Liver (tissue), 9 donors: ENCODE results near the gene TBC1D14. TPM values are rescaled to one million over a fixed set of nuclear protein-coding genes. Genes with fewer than 3 reads are reported as not detected.

Experiments used
- DNase-seq: peaks from one replicate; pipeline ENCODE4 v3.0.0-alpha.2; 2017; ENCODE audit warnings: low spot score
- H3K27ac ChIP-seq, 2 donors: one replicate each; pipeline ENCODE4 v1.7.0; 2013; ENCODE audit warnings: inconsistent platforms in 2 of 2, low read length in 2 of 2, control low read depth in 1 of 2, low read depth in 1 of 2, mild to moderate bottlenecking in 1 of 2
- H3K27me3 ChIP-seq, 4 donors: one replicate each; pipeline versions ENCODE4 v1.6.1 to v1.7.0; 2013; ENCODE audit warnings: low read length in 3 of 4, inconsistent platforms in 1 of 4, mild to moderate bottlenecking in 1 of 4, moderate library complexity in 1 of 4; ENCODE audit not compliant: control insufficient read depth in 4 of 4, insufficient read depth in 4 of 4
- H3K36me3 ChIP-seq, 4 donors: one replicate each; pipeline versions ENCODE4 v1.6.1 to v1.7.0; 2013; ENCODE audit warnings: low read length in 3 of 4, mild to moderate bottlenecking in 3 of 4, low read depth in 1 of 4, moderate library complexity in 1 of 4; ENCODE audit not compliant: control insufficient read depth in 4 of 4, insufficient read depth in 3 of 4
- H3K4me1 ChIP-seq, 4 donors: one replicate each; pipeline versions ENCODE4 v1.6.1 to v1.7.0; 2013; ENCODE audit warnings: low read length in 3 of 4, mild to moderate bottlenecking in 3 of 4, moderate library complexity in 1 of 4; ENCODE audit not compliant: control insufficient read depth in 4 of 4, insufficient read depth in 4 of 4
- H3K4me3 ChIP-seq, 3 donors: one replicate each; pipeline versions ENCODE4 v1.6.1 to v1.7.0; 2013; ENCODE audit warnings: low read length in 3 of 3, control low read depth in 1 of 3, low read depth in 1 of 3, mild to moderate bottlenecking in 1 of 3
- H3K9ac ChIP-seq, 2 donors: one replicate each; pipeline ENCODE4 v1.7.0; 2013; ENCODE audit warnings: low read length in 2 of 2, mild to moderate bottlenecking in 2 of 2, moderate library complexity in 2 of 2, control low read depth in 1 of 2, low read depth in 1 of 2
- H3K9me3 ChIP-seq, 4 donors: one replicate each; pipeline versions ENCODE4 v1.6.1 to v1.7.0; 2013; ENCODE audit warnings: low read length in 3 of 4; ENCODE audit not compliant: control insufficient read depth in 4 of 4
- ATF3 ChIP-seq: IDR thresholded peaks from 2 replicates; pipeline ENCODE4 v1.6.1; 2016; ENCODE audit warnings: antibody characterized with exemption
- CTCF ChIP-seq: fragments of 150-350 bp; IDR thresholded peaks from 2 replicates; pipeline ENCODE4 v1.5.1; 2017; ENCODE audit warnings: improper control_type of control experiment, low read depth, low read length; ENCODE audit not compliant: missing input control
- FOXA1 ChIP-seq: IDR thresholded peaks from 2 replicates; pipeline ENCODE4 v1.6.1; 2016; ENCODE audit warnings: antibody characterized with exemption
- FOXA2 ChIP-seq: IDR thresholded peaks from 2 replicates; pipeline ENCODE4 v1.6.1; 2016; ENCODE audit warnings: antibody characterized with exemption
- GABPA ChIP-seq, 2 donors: IDR thresholded peaks in 1 of 2; conservative IDR thresholded peaks in 1 of 2; 2 replicates each; pipeline ENCODE4 v1.6.1; 2016; ENCODE audit warnings: antibody characterized with exemption in 2 of 2, mild to moderate bottlenecking in 1 of 2, moderate library complexity in 1 of 2
- HNF4A ChIP-seq, 2 donors: conservative IDR thresholded peaks; 2 replicates each; pipeline ENCODE4 v1.6.1; 2016; ENCODE audit warnings: antibody characterized with exemption in 2 of 2, mild to moderate bottlenecking in 2 of 2
- HNF4G ChIP-seq: IDR thresholded peaks from 2 replicates; pipeline ENCODE4 v1.6.1; 2016; ENCODE audit warnings: antibody characterized with exemption
- JUND ChIP-seq, 2 donors: IDR thresholded peaks; 2 replicates each; pipeline ENCODE4 v1.6.1; 2016; ENCODE audit warnings: antibody characterized with exemption in 2 of 2
- MAX ChIP-seq: IDR thresholded peaks from 2 replicates; pipeline ENCODE4 v1.6.1; 2016; ENCODE audit warnings: antibody characterized with exemption
- NR2F2 ChIP-seq: IDR thresholded peaks from 2 replicates; pipeline ENCODE4 v1.6.1; 2016; ENCODE audit warnings: antibody characterized with exemption
- RAD21 ChIP-seq, 2 donors: IDR thresholded peaks; 2 replicates each; pipeline ENCODE4 v1.6.1; 2016; ENCODE audit warnings: antibody characterized with exemption in 2 of 2, mild to moderate bottlenecking in 2 of 2
- SP1 ChIP-seq: IDR thresholded peaks from 2 replicates; pipeline ENCODE4 v1.6.1; 2018; ENCODE audit warnings: antibody characterized with exemption, mild to moderate bottlenecking
- TAF1 ChIP-seq: conservative IDR thresholded peaks from 2 replicates; pipeline ENCODE4 v1.6.1; 2016; ENCODE audit warnings: antibody characterized with exemption, mild to moderate bottlenecking
- ZBTB33 ChIP-seq: IDR thresholded peaks from 2 replicates; pipeline ENCODE4 v1.6.1; 2016; ENCODE audit warnings: antibody characterized with exemption
- WGBS: extraction: QIAGEN DNeasy Blood & Tissue Kit; methylation state at CpG from one replicate; pipeline ENCODE4 v1.1.7; 2013; 5-methylcytosine and 5-hydroxymethylcytosine counted together
- polyA plus RNA-seq, 2 donors: library from polyadenylated mRNA; stranded (reverse) in 1 of 2; unstranded in 1 of 2; fragments of 200-250 nt in 1 of 2; fragments of >200 nt in 1 of 2; fragmentation: Nextera tagmentation in 1 of 2; extraction: Ambion mirVana in 1 of 2; gene quantifications; one replicate each; pipeline versions ENCODE4 v1.2.1 to v1.2.3, GENCODE V29; 2013 to 2015
- total RNA-seq, 2 donors: library from RNA; depleted of rRNA; stranded (reverse); fragments of >200 nt; gene quantifications; one replicate each; pipeline ENCODE4 v1.2.3, GENCODE V29; 2014
- donor health status: healthy.
- donor health status: healthy.
- donor health status: healthy.
- donor health status: healthy.
- donor health status: healthy.

Gene TBC1D14
- total and polyA plus RNA-seq, 4 donors, result 10.0 to 45.2 (median 22.7) TPM

- Histone ChIP-seq H3K4me3 (no peak overlapping the region), H3K27ac (peak overlapping the region; percentile 21 to 83), H3K9ac (no peak overlapping the region), H3K4me1 (peaks cover 7 to 51% (median 23%) of the 10 kb centered on the region in 4 donors), H3K36me3 (no peaks in the 10 kb centered on the region), H3K27me3 (no peaks in the 10 kb centered on the region), H3K9me3 (no peaks in the 10 kb centered on the region)
- TF ChIP-seq FOXA1 (no peak), GABPA (IDR thresholded peaks at IDR 0.05 in 1 of 2, conservative IDR thresholded peaks at IDR 0.05 in 1 of 2) (no peak), TAF1 (no peak), NR2F2 (no peak), ZBTB33 (no peak), RAD21 (IDR thresholded peaks at IDR 0.05) (no peak), CTCF (no peak), MAX (no peak), HNF4G (no peak), JUND (IDR thresholded peaks at IDR 0.05) (peak; percentile 73 to 83), SP1 (peak; percentile 5)
- no peak for DNase-seq
- 58% methylated on average over 7 of the region's 7 CpGs for WGBS
Observed at GRCh38 chr4:6942238-6942800, 32.7 kb downstream of the TBC1D14 start.

GRCh38 chr4:6943012-6943884 lies 33.6 kb downstream of the TBC1D14 start:
- 69% methylated on average over 19 of the region's 19 CpGs for WGBS
- Histone ChIP-seq H3K4me1 (peaks cover 10 to 50% (median 26%) of the 10 kb centered on the region in 4 donors), H3K27me3 (no peaks in the 10 kb centered on the region), H3K9ac (no peak overlapping the region), H3K36me3 (no peaks in the 10 kb centered on the region), H3K27ac (peak overlapping the region; percentile 21 to 83), H3K4me3 (no peak overlapping the region), H3K9me3 (no peaks in the 10 kb centered on the region)
- no peak for TF ChIP-seq MAX
- no peak for TF ChIP-seq FOXA2
- no peak for TF ChIP-seq ZBTB33
- no peak for TF ChIP-seq CTCF
- TF ChIP-seq ATF3, result no peak
- no peak for TF ChIP-seq HNF4A (conservative IDR thresholded peaks at IDR 0.05)
- no peak for TF ChIP-seq SP1
- no peak for DNase-seq
